ENCODE data around the gene TGFA.

DNA sequence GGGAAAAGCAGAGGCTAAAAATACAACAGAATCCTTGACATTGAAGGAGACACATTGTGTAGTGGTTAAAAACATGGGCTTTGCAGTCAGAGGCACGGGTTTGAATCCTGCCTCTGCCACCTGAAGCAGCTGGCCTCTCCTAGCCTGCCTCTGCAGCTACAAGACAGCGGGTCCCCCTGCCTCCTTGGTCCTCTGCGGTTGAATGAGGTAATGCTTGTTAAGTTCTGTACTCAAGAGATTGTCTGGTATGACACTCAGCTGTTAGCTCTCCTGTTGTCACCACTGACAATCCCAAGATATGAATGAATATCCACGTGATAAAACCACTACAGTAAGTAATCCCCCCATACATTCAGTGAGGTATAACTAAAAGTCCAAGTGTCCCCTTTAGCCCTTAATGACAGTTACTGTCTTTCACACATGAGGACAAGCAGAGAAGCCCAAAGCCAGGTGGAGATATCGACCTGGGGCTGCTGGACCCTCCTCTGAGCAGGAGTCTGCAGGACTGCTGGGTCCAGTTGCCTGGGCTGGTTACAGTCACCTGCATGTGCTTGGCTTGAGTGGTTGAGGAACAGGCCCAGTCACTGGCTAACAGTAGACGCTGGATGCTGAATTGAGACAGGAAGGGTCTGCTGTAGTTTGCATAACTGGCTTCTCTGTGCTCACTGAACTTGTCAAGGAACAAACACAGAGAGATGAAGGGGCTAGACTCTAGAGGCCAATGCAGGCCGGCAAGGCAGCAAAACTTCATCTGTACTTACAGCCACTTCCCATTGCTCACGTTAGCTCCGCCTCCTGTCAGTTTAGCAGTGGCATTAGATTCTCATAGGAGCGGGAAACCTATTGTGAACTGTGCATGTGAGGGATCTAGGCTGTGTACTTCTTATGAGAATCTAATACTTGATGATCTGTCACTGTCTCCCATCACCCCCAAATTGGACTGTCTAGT lies 85.5 kb downstream of the TGFA start:
- TF ChIP-seq, protein P1, sequence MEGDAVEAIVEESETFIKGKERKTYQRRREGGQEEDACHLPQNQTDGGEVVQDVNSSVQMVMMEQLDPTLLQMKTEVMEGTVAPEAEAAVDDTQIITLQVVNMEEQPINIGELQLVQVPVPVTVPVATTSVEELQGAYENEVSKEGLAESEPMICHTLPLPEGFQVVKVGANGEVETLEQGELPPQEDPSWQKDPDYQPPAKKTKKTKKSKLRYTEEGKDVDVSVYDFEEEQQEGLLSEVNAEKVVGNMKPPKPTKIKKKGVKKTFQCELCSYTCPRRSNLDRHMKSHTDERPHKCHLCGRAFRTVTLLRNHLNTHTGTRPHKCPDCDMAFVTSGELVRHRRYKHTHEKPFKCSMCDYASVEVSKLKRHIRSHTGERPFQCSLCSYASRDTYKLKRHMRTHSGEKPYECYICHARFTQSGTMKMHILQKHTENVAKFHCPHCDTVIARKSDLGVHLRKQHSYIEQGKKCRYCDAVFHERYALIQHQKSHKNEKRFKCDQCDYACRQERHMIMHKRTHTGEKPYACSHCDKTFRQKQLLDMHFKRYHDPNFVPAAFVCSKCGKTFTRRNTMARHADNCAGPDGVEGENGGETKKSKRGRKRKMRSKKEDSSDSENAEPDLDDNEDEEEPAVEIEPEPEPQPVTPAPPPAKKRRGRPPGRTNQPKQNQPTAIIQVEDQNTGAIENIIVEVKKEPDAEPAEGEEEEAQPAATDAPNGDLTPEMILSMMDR (IDR thresholded peaks at IDR 0.05) = no peak
- no peak for TF ChIP-seq EP300 (IDR thresholded peaks at IDR 0.05)
